Measurements from ENCODE around the gene NCBP2L. TPM values are rescaled to one million over a fixed set of nuclear protein-coding genes. Genes with fewer than 3 reads are reported as not detected.

The NCBP2L gene
- total and polyA plus RNA-seq, 3 experiments from 2014 or later = 0.24 TPM; not detected in 2

DNA sequence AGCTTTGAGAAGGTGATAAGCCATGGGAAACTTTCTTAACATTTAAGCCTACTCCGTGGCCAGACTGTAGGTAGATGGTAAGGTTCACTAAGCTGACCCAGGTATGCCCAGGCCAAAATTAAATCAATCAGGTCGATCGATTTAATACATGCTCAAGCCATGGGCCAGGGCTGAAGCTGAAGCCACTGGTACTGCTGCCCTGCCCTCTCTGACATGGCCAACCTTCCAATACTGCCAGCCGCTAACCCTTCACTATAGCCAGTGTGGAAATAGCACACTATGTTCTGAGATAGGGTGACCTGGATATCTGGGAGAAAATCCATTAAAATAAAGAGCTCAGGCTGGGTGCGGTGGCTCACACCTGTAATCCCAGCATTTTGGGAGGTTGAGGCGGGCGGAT lies 33.5 kb upstream of the NCBP2L start:
- no peaks in the 10 kb centered on the region for H3K9me3 ChIP-seq (ENCODE audit: low read length)
- POLR2A ChIA-PET = interaction anchor here (2.5 kb wide), 1 partner anchor 32 kb away, joined by 14 read pairs; the partner anchor contains the start of gene TSC22D3
- peaks cover 38 to 51% (median 42%) of the 10 kb centered on the region in 3 donors for H3K4me1 Mint-ChIP-seq
- H3K4me3 Mint-ChIP-seq = no peak overlapping the region
- CTCF ChIA-PET = interaction anchor here (1.4 to 4.1 kb wide), 2 partner anchors 31 to 71 kb away, joined by 4 to 33 read pairs; partner anchors contain the start of gene TSC22D3
- peaks cover 0 to 5% of the 10 kb centered on the region in 2 donors for H3K27me3 Mint-ChIP-seq
- no peak for DNase-seq
- H3K36me3 ChIP-seq (ENCODE audit: insufficient read depth, low read length) = no peaks in the 10 kb centered on the region
- H3K27ac ChIP-seq (ENCODE audit: low read depth, low read length) = no peak overlapping the region
- peak overlapping the region in 4 of 8 donors; percentile 43 to 99 (median 72) for H3K27ac Mint-ChIP-seq
- peaks cover 0 to 3% (median 3%) of the 10 kb centered on the region in 5 donors for H3K9me3 Mint-ChIP-seq
- H3K36me3 Mint-ChIP-seq = peaks cover 0 to 3% (median 0%) of the 10 kb centered on the region in 3 donors
- H3K27me3 ChIP-seq (ENCODE audit: insufficient read depth, low read length, poor library complexity, severe bottlenecking) = no peaks in the 10 kb centered on the region
- no peak overlapping the region for H3K4me3 ChIP-seq (ENCODE audit: low read length)
- peaks cover 43% of the 10 kb centered on the region for H3K4me1 ChIP-seq (ENCODE audit: insufficient read depth, low read length)

DNA sequence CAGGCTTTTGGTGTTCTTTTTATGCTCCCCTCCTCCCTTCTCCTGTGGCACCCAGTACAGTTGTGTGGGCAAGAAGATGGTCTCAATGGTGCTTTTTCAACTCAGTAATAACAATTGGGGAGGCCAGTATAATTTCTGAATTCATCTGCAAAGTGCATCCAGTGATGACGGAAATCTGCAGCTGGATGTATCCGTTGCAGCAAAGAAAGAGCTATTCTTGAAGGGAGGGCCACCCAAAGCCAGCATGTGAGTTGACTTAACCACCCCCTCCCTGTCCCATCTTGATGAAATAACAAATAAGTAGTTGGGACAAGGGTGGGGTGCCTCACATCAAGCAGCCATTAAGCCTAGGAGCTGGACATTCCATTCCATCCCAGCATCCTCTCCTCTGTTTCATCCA lies 32.7 kb upstream of the NCBP2L start:
- ChIA-PET POLR2A (no interaction called here), CTCF (no interaction called here)
- Mint-ChIP-seq H3K27me3 (peaks cover 0 to 5% of the 10 kb centered on the region in 2 donors), H3K36me3 (peaks cover 0 to 3% (median 0%) of the 10 kb centered on the region in 3 donors), H3K27ac (peak overlapping the region in 2 of 8 donors; percentile 8 to 72), H3K4me3 (peak overlapping the region in 1 of 7 donors; percentile 20), H3K9me3 (peaks cover 0 to 3% (median 3%) of the 10 kb centered on the region in 5 donors), H3K4me1 (peaks cover 34 to 42% (median 36%) of the 10 kb centered on the region in 3 donors)
- Histone ChIP-seq H3K9me3 (ENCODE audit: low read length) (no peaks in the 10 kb centered on the region), H3K4me1 (ENCODE audit: insufficient read depth, low read length) (peaks cover 34% of the 10 kb centered on the region), H3K27ac (ENCODE audit: low read depth, low read length) (no peak overlapping the region), H3K4me3 (ENCODE audit: low read length) (no peak overlapping the region), H3K27me3 (ENCODE audit: insufficient read depth, low read length, poor library complexity, severe bottlenecking) (no peaks in the 10 kb centered on the region), H3K36me3 (ENCODE audit: insufficient read depth, low read length) (no peaks in the 10 kb centered on the region)
- no peak for DNase-seq

DNA sequence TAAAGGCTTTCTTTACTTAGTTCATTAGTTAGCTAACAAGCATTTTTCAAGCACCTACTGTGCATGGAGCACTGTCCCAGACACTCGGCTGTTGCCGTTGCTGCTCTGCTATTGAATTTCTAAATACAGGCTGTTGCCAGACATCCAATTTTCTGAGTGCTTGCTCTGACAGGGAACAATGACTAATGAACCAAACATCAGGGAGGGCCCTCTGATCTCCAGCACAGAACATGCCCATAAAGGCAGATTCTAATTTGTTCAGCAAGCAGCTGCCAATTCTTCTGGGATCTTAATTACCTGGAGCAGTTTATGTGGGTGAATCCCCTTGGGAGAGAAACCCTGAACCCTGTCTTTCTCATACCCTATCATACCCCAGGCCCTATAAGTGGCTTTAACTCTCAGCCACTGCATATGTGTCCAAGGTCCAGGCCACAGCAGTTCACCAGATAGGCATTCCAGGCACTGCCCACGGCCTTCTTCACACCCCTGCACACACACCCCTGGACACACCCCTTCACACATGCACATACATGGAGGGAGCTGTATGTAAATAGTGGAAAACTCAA lies 29.9 kb upstream of the NCBP2L start:
- CTCF ChIA-PET = interaction anchor here (1.9 kb wide), 1 partner anchor 75 kb away, joined by 6 read pairs; no protein-coding TSS in a partner anchor
- peaks cover 0 to 7% (median 0%) of the 10 kb centered on the region in 3 donors for H3K36me3 Mint-ChIP-seq
- DNase-seq = no peak

DNA sequence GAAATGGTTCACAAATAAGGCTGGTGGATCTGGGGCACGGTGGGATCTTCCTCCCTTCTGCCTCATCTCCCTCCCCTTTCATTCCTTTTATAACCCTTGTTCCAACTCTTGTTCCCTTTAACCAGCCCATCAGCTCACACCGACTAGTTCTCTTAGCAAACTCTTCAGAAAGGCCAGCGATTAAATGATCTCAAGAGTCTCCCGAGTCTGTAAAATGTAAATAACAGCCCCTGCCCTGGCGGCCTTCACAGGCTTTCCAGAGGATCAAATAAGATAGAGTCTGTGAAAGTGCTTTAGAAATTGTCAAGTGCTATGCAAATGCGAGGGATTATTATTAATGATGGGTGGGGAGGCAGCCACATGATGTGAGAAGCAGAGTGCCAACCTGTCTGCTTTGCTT lies 29.0 kb upstream of the NCBP2L start:
- peaks cover 0 to 11% (median 5%) of the 10 kb centered on the region in 3 donors for H3K4me1 Mint-ChIP-seq
- no peak overlapping the region for H3K27ac Mint-ChIP-seq
- peaks cover 3% of the 10 kb centered on the region for H3K4me1 ChIP-seq (ENCODE audit: insufficient read depth, low read length)
- no peak overlapping the region for H3K4me3 ChIP-seq (ENCODE audit: low read length)
- H3K27ac ChIP-seq (ENCODE audit: low read depth, low read length) = no peak overlapping the region
- no peaks in the 10 kb centered on the region for H3K27me3 Mint-ChIP-seq
- no peaks in the 10 kb centered on the region for H3K9me3 Mint-ChIP-seq
- H3K27me3 ChIP-seq (ENCODE audit: insufficient read depth, low read length, poor library complexity, severe bottlenecking) = no peaks in the 10 kb centered on the region
- CTCF ChIA-PET = interaction anchor here (1.0 to 1.9 kb wide), 2 partner anchors 27 to 75 kb away, joined by 3 to 6 read pairs; partner anchors contain the start of gene TSC22D3
- no peak for DNase-seq
- H3K9me3 ChIP-seq (ENCODE audit: low read length) = no peaks in the 10 kb centered on the region
- no peaks in the 10 kb centered on the region for H3K36me3 ChIP-seq (ENCODE audit: insufficient read depth, low read length)
- peaks cover 0 to 7% (median 0%) of the 10 kb centered on the region in 3 donors for H3K36me3 Mint-ChIP-seq
- no peak overlapping the region for H3K4me3 Mint-ChIP-seq
- POLR2A ChIA-PET = no interaction called here

More for the DNA sequence above, 29.9 kb upstream of the NCBP2L start:
- Histone ChIP-seq H3K27ac (ENCODE audit: low read depth, low read length) (no peak overlapping the region), H3K4me3 (ENCODE audit: low read length) (no peak overlapping the region), H3K27me3 (ENCODE audit: insufficient read depth, low read length, poor library complexity, severe bottlenecking) (no peaks in the 10 kb centered on the region), H3K9me3 (ENCODE audit: low read length) (no peaks in the 10 kb centered on the region), H3K4me1 (ENCODE audit: insufficient read depth, low read length) (peaks cover 11% of the 10 kb centered on the region), H3K36me3 (ENCODE audit: insufficient read depth, low read length) (no peaks in the 10 kb centered on the region)
- H3K4me1 Mint-ChIP-seq = peaks cover 8 to 18% (median 10%) of the 10 kb centered on the region in 3 donors
- no peak overlapping the region for H3K4me3 Mint-ChIP-seq
- no peaks in the 10 kb centered on the region for H3K9me3 Mint-ChIP-seq
- no peak overlapping the region for H3K27ac Mint-ChIP-seq
- POLR2A ChIA-PET = interaction anchor here (1.0 kb wide), 1 partner anchor 68 kb away, joined by 8 read pairs; no protein-coding TSS in a partner anchor
- no peaks in the 10 kb centered on the region for H3K27me3 Mint-ChIP-seq

DNA sequence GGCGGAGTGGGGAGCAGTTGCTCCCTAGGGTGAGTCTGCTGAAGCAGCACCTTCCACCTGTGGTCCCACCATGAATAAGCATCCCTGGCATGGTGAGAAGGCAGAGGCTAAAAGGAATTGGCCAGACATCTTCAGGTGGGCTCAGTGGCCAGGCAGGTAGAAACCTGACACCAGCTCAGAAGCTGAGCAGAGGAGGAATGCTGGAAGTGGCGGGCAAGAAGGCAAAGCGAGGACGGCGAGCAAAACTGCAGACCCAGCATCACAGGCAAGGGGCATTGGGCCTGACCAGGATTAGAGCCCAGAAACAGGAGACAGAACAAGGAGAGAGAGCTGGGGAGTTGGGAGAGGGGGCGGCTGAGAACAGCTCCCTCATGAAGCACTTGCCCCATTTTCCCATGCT lies 27.3 kb upstream of the NCBP2L start:
- Histone ChIP-seq H3K4me1 (ENCODE audit: insufficient read depth, low read length) (no peaks in the 10 kb centered on the region), H3K27me3 (ENCODE audit: insufficient read depth, low read length, poor library complexity, severe bottlenecking) (no peaks in the 10 kb centered on the region), H3K9me3 (ENCODE audit: low read length) (no peaks in the 10 kb centered on the region), H3K27ac (ENCODE audit: low read depth, low read length) (no peak overlapping the region), H3K36me3 (ENCODE audit: insufficient read depth, low read length) (no peaks in the 10 kb centered on the region), H3K4me3 (ENCODE audit: low read length) (no peak overlapping the region)
- ChIA-PET POLR2A (no interaction called here), CTCF (interaction anchor here (1.9 kb wide), 1 partner anchor 10 kb away, joined by 4 read pairs; no protein-coding TSS in a partner anchor)
- Mint-ChIP-seq H3K4me1 (peaks cover 0 to 5% (median 0%) of the 10 kb centered on the region in 3 donors), H3K27ac (peak overlapping the region in 2 of 8 donors; percentile 60 to 70), H3K27me3 (peaks cover 0 to 5% of the 10 kb centered on the region in 2 donors), H3K9me3 (no peaks in the 10 kb centered on the region), H3K4me3 (no peak overlapping the region), H3K36me3 (peaks cover 0 to 7% (median 0%) of the 10 kb centered on the region in 3 donors)
- DNase-seq = no peak

DNA sequence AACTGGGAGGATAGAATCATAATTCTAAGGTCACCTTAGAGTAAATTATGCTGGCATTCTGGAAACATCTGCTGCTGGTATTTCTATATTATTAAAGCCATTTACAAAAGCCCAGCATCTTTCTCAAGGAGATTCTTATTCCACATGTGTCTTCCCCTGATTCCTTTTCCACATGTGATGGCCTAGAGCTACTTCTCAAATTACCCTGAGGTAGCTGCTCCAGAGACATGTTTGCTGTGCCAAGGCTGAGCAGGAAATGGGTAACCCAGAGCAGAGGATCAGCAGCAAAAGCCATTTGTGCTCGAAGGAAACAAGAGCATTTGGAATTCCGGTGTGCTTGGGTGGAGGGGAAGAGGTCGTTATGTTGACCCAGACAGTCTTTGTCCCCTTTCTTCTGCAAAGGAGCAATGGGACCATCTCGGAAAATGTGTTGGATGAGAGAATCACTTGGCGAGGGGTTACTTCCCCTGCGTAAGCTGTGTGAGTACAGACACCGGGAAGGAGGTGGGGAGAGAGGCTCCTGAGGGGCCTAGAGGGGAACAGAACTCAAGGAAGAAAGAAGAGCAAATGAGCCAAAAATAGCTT lies 26.6 kb upstream of the NCBP2L start:
- Mint-ChIP-seq H3K27me3 (peaks cover 0 to 5% of the 10 kb centered on the region in 2 donors), H3K9me3 (no peaks in the 10 kb centered on the region), H3K4me1 (peaks cover 0 to 12% (median 0%) of the 10 kb centered on the region in 3 donors), H3K36me3 (peaks cover 0 to 7% (median 0%) of the 10 kb centered on the region in 3 donors), H3K4me3 (no peak overlapping the region), H3K27ac (no peak overlapping the region)
- Histone ChIP-seq H3K4me1 (ENCODE audit: insufficient read depth, low read length) (no peaks in the 10 kb centered on the region), H3K27me3 (ENCODE audit: insufficient read depth, low read length, poor library complexity, severe bottlenecking) (no peaks in the 10 kb centered on the region), H3K9me3 (ENCODE audit: low read length) (no peaks in the 10 kb centered on the region), H3K4me3 (ENCODE audit: low read length) (no peak overlapping the region), H3K27ac (ENCODE audit: low read depth, low read length) (no peak overlapping the region), H3K36me3 (ENCODE audit: insufficient read depth, low read length) (no peaks in the 10 kb centered on the region)
- CTCF ChIA-PET = interaction anchor here (1.9 kb wide), 1 partner anchor 11 kb away, joined by 4 read pairs; no protein-coding TSS in a partner anchor
- DNase-seq = no peak
- POLR2A ChIA-PET = no interaction called here

DNA sequence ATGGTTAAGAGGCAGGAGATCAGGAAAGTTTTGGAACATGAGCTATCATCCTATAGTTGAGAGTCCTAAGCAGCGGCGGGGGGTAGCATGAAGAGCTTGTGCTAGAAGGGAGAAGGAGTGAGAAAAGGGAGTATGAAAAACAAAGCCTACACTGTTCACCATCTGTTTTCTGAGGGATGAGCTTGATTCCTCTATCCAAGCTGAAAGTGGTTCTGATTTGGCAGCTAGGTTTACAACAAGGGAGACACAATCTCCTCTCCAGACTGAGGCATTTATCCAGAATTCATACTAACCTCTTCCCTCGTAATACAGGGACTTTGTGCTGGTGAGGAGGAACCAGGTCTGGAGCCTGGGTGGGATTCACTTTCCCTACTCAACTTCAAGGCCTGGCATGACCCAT lies 25.5 kb upstream of the NCBP2L start:
- peaks cover 0 to 5% of the 10 kb centered on the region in 2 donors for H3K27me3 Mint-ChIP-seq

DNA sequence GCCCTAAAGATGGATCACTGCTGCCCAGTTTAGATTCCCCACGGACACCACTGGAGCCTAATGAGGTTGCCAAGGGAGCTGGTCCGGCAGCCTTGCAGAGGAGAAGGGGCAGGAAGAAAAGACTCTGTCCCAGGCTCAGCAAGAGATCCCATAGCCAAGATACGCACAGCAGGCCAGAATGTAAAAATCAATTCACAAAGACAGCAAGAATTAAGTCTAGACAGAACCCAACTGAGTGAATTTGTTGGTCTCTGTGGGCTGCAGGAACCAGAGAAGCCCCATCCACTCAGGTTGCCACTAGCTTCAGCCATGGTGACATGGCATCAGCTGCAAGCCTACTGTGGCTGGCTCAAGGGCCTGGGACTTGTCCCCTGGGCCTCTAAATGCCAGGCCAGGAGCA lies 24.8 kb upstream of the NCBP2L start:
- POLR2A ChIA-PET = no interaction called here
- H3K9me3 Mint-ChIP-seq = no peaks in the 10 kb centered on the region
- H3K4me3 ChIP-seq (ENCODE audit: low read length) = no peak overlapping the region
- peaks cover 0 to 5% of the 10 kb centered on the region in 2 donors for H3K27me3 Mint-ChIP-seq
- no peak for DNase-seq
- H3K36me3 ChIP-seq (ENCODE audit: insufficient read depth, low read length) = no peaks in the 10 kb centered on the region
- no peaks in the 10 kb centered on the region for H3K9me3 ChIP-seq (ENCODE audit: low read length)
- no peak overlapping the region for H3K27ac ChIP-seq (ENCODE audit: low read depth, low read length)
- peaks cover 0 to 7% (median 0%) of the 10 kb centered on the region in 3 donors for H3K36me3 Mint-ChIP-seq
- H3K4me3 Mint-ChIP-seq = no peak overlapping the region
- H3K4me1 ChIP-seq (ENCODE audit: insufficient read depth, low read length) = no peaks in the 10 kb centered on the region
- H3K27ac Mint-ChIP-seq = no peak overlapping the region
- CTCF ChIA-PET = no interaction called here
- H3K27me3 ChIP-seq (ENCODE audit: insufficient read depth, low read length, poor library complexity, severe bottlenecking) = no peaks in the 10 kb centered on the region
- peaks cover 0 to 13% (median 0%) of the 10 kb centered on the region in 3 donors for H3K4me1 Mint-ChIP-seq

More for the DNA sequence above, 25.5 kb upstream of the NCBP2L start:
- Mint-ChIP-seq H3K4me1 (peaks cover 0 to 12% (median 0%) of the 10 kb centered on the region in 3 donors), H3K4me3 (no peak overlapping the region), H3K27ac (peak overlapping the region in 2 of 8 donors; percentile 4 to 35), H3K36me3 (peaks cover 0 to 7% (median 0%) of the 10 kb centered on the region in 3 donors), H3K9me3 (no peaks in the 10 kb centered on the region)
- Histone ChIP-seq H3K4me3 (ENCODE audit: low read length) (no peak overlapping the region), H3K27me3 (ENCODE audit: insufficient read depth, low read length, poor library complexity, severe bottlenecking) (no peaks in the 10 kb centered on the region), H3K4me1 (ENCODE audit: insufficient read depth, low read length) (no peaks in the 10 kb centered on the region), H3K36me3 (ENCODE audit: insufficient read depth, low read length) (no peaks in the 10 kb centered on the region), H3K27ac (ENCODE audit: low read depth, low read length) (no peak overlapping the region), H3K9me3 (ENCODE audit: low read length) (no peaks in the 10 kb centered on the region)
- no peak for DNase-seq
- ChIA-PET POLR2A (no interaction called here), CTCF (no interaction called here)

All from CD8-positive, alpha-beta memory T cell (primary cell).